ENCODE results near the gene COMMD4. TPM values are rescaled to one million over a fixed set of nuclear protein-coding genes. Genes with fewer than 3 reads are reported as not detected.

Gene COMMD4
- total RNA-seq, 2 experiments from 2014 or later = 83.3 to 87.8 TPM

GRCh38 chr15:75350601-75351361 lies 14.9 kb downstream of the COMMD4 start:
- ChIA-PET POLR2A (interaction anchor here (0.5 kb wide), 1 partner anchor 91 kb away, joined by 4 read pairs; no protein-coding TSS in a partner anchor), CTCF (no interaction called here)
- intact Hi-C loops (cut with micrococcal nuclease) = loop anchor here (2.0 kb wide), 1 partner anchor 100 kb away; the partner anchor contains the start of gene SIN3A
- Mint-ChIP-seq H3K9me3 (peaks cover 8% of the 10 kb centered on the region), H3K4me1 (ENCODE audit: low read depth) (peaks cover 28% of the 10 kb centered on the region), H3K36me3 (peaks cover 7% of the 10 kb centered on the region), H3K27me3 (no peaks in the 10 kb centered on the region), H3K4me3 (no peak overlapping the region), H3K27ac (peak overlapping the region; percentile 79)
- peak; percentile 24 for DNase-seq

GRCh38 chr15:75352186-75353080 lies 16.6 kb downstream of the COMMD4 start:
- ChIA-PET CTCF (interaction anchor here (2.0 kb wide), 1 partner anchor 16 kb away, joined by 7 read pairs; no protein-coding TSS in a partner anchor), POLR2A (interaction anchor here (2.0 kb wide), 1 partner anchor 11 kb away, joined by 5 read pairs; no protein-coding TSS in a partner anchor)
- H3K27ac Mint-ChIP-seq = no peak overlapping the region
- no peak overlapping the region for H3K4me3 Mint-ChIP-seq
- H3K9me3 Mint-ChIP-seq = peaks cover 8% of the 10 kb centered on the region
- DNase-seq = no peak
- H3K36me3 Mint-ChIP-seq = peaks cover 7% of the 10 kb centered on the region
- intact Hi-C loops (cut with micrococcal nuclease) = no loop called here
- peaks cover 23% of the 10 kb centered on the region for H3K4me1 Mint-ChIP-seq (ENCODE audit: low read depth)
- no peaks in the 10 kb centered on the region for H3K27me3 Mint-ChIP-seq

- Mint-ChIP-seq H3K4me3 (no peak overlapping the region), H3K36me3 (peaks cover 10% of the 10 kb centered on the region), H3K9me3 (peaks cover 8% of the 10 kb centered on the region), H3K27me3 (no peaks in the 10 kb centered on the region), H3K4me1 (ENCODE audit: low read depth) (peaks cover 20% of the 10 kb centered on the region), H3K27ac (peak overlapping the region; percentile 23)
- intact Hi-C loops (cut with micrococcal nuclease) = no loop called here
- no peak for DNase-seq
- ChIA-PET CTCF (interaction anchor here (2.0 kb wide), 1 partner anchor 14 kb away, joined by 7 read pairs; no protein-coding TSS in a partner anchor), POLR2A (interaction anchor here (1.3 to 2.0 kb wide), 2 partner anchors 9 to 14 kb away, joined by 5 read pairs; no protein-coding TSS in a partner anchor)
These were observed 17.7 kb downstream of the COMMD4 start for GRCh38 chr15:75353604-75354003.

GRCh38 chr15:75354454-75354853 lies 18.6 kb downstream of the COMMD4 start:
- no peak for DNase-seq
- H3K4me3 Mint-ChIP-seq = no peak overlapping the region
- ChIA-PET POLR2A (interaction anchor here (1.3 to 2.0 kb wide), 2 partner anchors 9 to 13 kb away, joined by 5 read pairs; no protein-coding TSS in a partner anchor), CTCF (interaction anchor here (1.6 kb wide), 1 partner anchor 13 kb away, joined by 5 read pairs; no protein-coding TSS in a partner anchor)
- peaks cover 12% of the 10 kb centered on the region for H3K36me3 Mint-ChIP-seq
- peaks cover 8% of the 10 kb centered on the region for H3K9me3 Mint-ChIP-seq
- no peaks in the 10 kb centered on the region for H3K27me3 Mint-ChIP-seq
- peaks cover 15% of the 10 kb centered on the region for H3K4me1 Mint-ChIP-seq (ENCODE audit: low read depth)
- H3K27ac Mint-ChIP-seq = no peak overlapping the region
- intact Hi-C loops (cut with micrococcal nuclease) = no loop called here

- CTCF ChIA-PET = interaction anchor here (1.6 kb wide), 1 partner anchor 12 kb away, joined by 5 read pairs; no protein-coding TSS in a partner anchor
- H3K4me1 Mint-ChIP-seq (ENCODE audit: low read depth) = peaks cover 5% of the 10 kb centered on the region
These were observed 19.5 kb downstream of the COMMD4 start for GRCh38 chr15:75355369-75355768.

GRCh38 chr15:75356006-75356405 lies 20.1 kb downstream of the COMMD4 start:
- Mint-ChIP-seq H3K27me3 (no peaks in the 10 kb centered on the region), H3K4me3 (no peak overlapping the region), H3K9me3 (no peaks in the 10 kb centered on the region), H3K27ac (no peak overlapping the region), H3K4me1 (ENCODE audit: low read depth) (no peaks in the 10 kb centered on the region), H3K36me3 (peaks cover 9% of the 10 kb centered on the region)
- CTCF ChIA-PET = interaction anchor here (1.5 kb wide), 1 partner anchor 12 kb away, joined by 5 read pairs; no protein-coding TSS in a partner anchor
- intact Hi-C loops (cut with micrococcal nuclease) = no loop called here
- POLR2A ChIA-PET = interaction anchor here (1.3 kb wide), 1 partner anchor 12 kb away, joined by 4 read pairs; no protein-coding TSS in a partner anchor
- no peak for DNase-seq

More at GRCh38 chr15:75355369-75355768, 19.5 kb downstream of the COMMD4 start:
- H3K27me3 Mint-ChIP-seq = no peaks in the 10 kb centered on the region
- intact Hi-C loops (cut with micrococcal nuclease) = no loop called here
- no peak overlapping the region for H3K4me3 Mint-ChIP-seq
- no peaks in the 10 kb centered on the region for H3K9me3 Mint-ChIP-seq
- POLR2A ChIA-PET = no interaction called here
- H3K27ac Mint-ChIP-seq = no peak overlapping the region
- no peak for DNase-seq
- H3K36me3 Mint-ChIP-seq = peaks cover 6% of the 10 kb centered on the region

GRCh38 chr15:75356517-75356916 lies 20.7 kb downstream of the COMMD4 start:
- Mint-ChIP-seq H3K9me3 (no peaks in the 10 kb centered on the region), H3K36me3 (peaks cover 13% of the 10 kb centered on the region), H3K4me1 (ENCODE audit: low read depth) (no peaks in the 10 kb centered on the region), H3K27ac (no peak overlapping the region), H3K27me3 (no peaks in the 10 kb centered on the region), H3K4me3 (no peak overlapping the region)
- ChIA-PET CTCF (interaction anchor here (1.5 kb wide), 1 partner anchor 11 kb away, joined by 5 read pairs; no protein-coding TSS in a partner anchor), POLR2A (interaction anchor here (1.3 kb wide), 1 partner anchor 11 kb away, joined by 4 read pairs; no protein-coding TSS in a partner anchor)
- intact Hi-C loops (cut with micrococcal nuclease) = no loop called here
- DNase-seq = no peak

GRCh38 chr15:75357976-75358673 lies 22.3 kb downstream of the COMMD4 start:
- Mint-ChIP-seq H3K4me3 (no peak overlapping the region), H3K27ac (no peak overlapping the region), H3K27me3 (no peaks in the 10 kb centered on the region), H3K4me1 (ENCODE audit: low read depth) (no peaks in the 10 kb centered on the region), H3K36me3 (peaks cover 15% of the 10 kb centered on the region), H3K9me3 (no peaks in the 10 kb centered on the region)
- DNase-seq = no peak
- POLR2A ChIA-PET = interaction anchor here (1.6 kb wide), 1 partner anchor 10 kb away, joined by 6 read pairs; the partner anchor contains the start of gene MAN2C1
- CTCF ChIA-PET = no interaction called here
- intact Hi-C loops (cut with micrococcal nuclease) = no loop called here

- POLR2A ChIA-PET = interaction anchor here (1.6 kb wide), 1 partner anchor 10 kb away, joined by 6 read pairs; the partner anchor contains the start of gene MAN2C1
- H3K27ac Mint-ChIP-seq = no peak overlapping the region
- H3K36me3 Mint-ChIP-seq = peaks cover 17% of the 10 kb centered on the region
- no peak for DNase-seq
- CTCF ChIA-PET = interaction anchor here (1.3 kb wide), 1 partner anchor 10 kb away, joined by 3 read pairs; the partner anchor contains the start of gene MAN2C1
- intact Hi-C loops (cut with micrococcal nuclease) = no loop called here
- no peaks in the 10 kb centered on the region for H3K9me3 Mint-ChIP-seq
- H3K27me3 Mint-ChIP-seq = no peaks in the 10 kb centered on the region
- no peak overlapping the region for H3K4me3 Mint-ChIP-seq
- no peaks in the 10 kb centered on the region for H3K4me1 Mint-ChIP-seq (ENCODE audit: low read depth)
These were observed 23.1 kb downstream of the COMMD4 start for GRCh38 chr15:75358771-75359536.

- Mint-ChIP-seq H3K27me3 (no peaks in the 10 kb centered on the region), H3K4me3 (no peak overlapping the region), H3K36me3 (peaks cover 22% of the 10 kb centered on the region), H3K4me1 (ENCODE audit: low read depth) (no peaks in the 10 kb centered on the region), H3K9me3 (no peaks in the 10 kb centered on the region), H3K27ac (no peak overlapping the region)
- ChIA-PET POLR2A (interaction anchor here (1.6 kb wide), 1 partner anchor 9 kb away, joined by 6 read pairs; the partner anchor contains the start of gene MAN2C1), CTCF (interaction anchor here (1.3 kb wide), 1 partner anchor 9 kb away, joined by 3 read pairs; the partner anchor contains the start of gene MAN2C1)
- DNase-seq = no peak
- intact Hi-C loops (cut with micrococcal nuclease) = no loop called here
These were observed 23.8 kb downstream of the COMMD4 start for GRCh38 chr15:75359537-75360250.

Measured in activated CD4-positive, alpha-beta memory T cell treated with anti-CD3 and anti-CD28 coated beads for 36 hours (primary cell).